Measurements from ENCODE around the gene SELENOP.

DNA sequence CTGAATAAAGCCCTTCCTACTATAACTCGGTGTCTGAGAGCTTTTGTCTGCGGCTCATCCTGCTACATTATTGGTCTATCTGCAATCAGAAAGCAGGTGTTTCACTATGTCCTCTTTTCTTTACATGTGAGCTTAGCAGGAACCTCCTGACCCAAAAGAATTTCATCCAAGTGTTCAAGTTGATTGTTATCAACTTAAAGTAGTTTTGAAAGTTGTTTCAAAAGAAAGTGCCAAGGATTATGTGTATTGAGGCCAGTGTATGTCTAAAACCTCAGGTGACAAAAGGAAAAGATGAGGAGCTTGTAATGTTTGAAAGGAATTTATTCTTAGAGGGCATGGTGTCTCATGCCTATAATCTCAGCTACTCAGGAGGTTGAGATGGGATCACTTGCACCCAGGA lies 8.1 kb upstream of the SELENOP start:
- TF ChIP-seq GATA2 (IDR thresholded peaks at IDR 0.05; ENCODE audit: low read depth, low read length) (no peak), GATA3 (IDR thresholded peaks at IDR 0.05; ENCODE audit: low read depth, low read length) (no peak)
